Activated B cell treated with CpG ODN at 0.5 μM for 24 hours (primary cell): ENCODE results near the gene CD36. TPM values are rescaled to one million over a fixed set of nuclear protein-coding genes. Genes with fewer than 3 reads are reported as not detected.

Experiments
- ATAC-seq: fragments of 200-7000 bp; cut with Tn5 transposase; one replicate; pipeline ENCODE4 v1.10.0; 2021; ENCODE audit warnings: low read depth, mild to moderate bottlenecking, moderate library complexity
- CTCF ChIA-PET: fragments of 350-600 bp; sonication (Branson Sonifier 250); formaldehyde crosslinking; loops from one replicate; lab custom pipeline; 2021; ENCODE audit warnings: antibody characterized with exemption; lab: Charles Lee
- POLR2A ChIA-PET: fragments of 350-600 bp; sonication (Branson Sonifier 250); formaldehyde crosslinking; loops from one replicate; lab custom pipeline; 2021; ENCODE audit warnings: antibody characterized with exemption; lab: Charles Lee
- DNase-seq: peaks from one replicate; pipeline ENCODE4 v3.0.0; 2022
- H3K27ac Mint-ChIP-seq: one replicate; pipeline ENCODE4 v1.8.0; 2020; ENCODE audit warnings: mixed read lengths
- H3K27me3 Mint-ChIP-seq: one replicate; pipeline ENCODE4 v1.8.0; 2021; ENCODE audit warnings: mixed read lengths
- H3K36me3 Mint-ChIP-seq: one replicate; pipeline ENCODE4 v1.8.0; 2021; ENCODE audit warnings: low read depth, mixed read lengths
- H3K4me1 Mint-ChIP-seq: one replicate; pipeline ENCODE4 v1.8.0; 2021; ENCODE audit warnings: mixed read lengths
- H3K4me3 Mint-ChIP-seq: one replicate; pipeline ENCODE4 v1.8.0; 2020; ENCODE audit warnings: mild to moderate bottlenecking, mixed read lengths
- H3K9me3 Mint-ChIP-seq: one replicate; pipeline ENCODE4 v1.8.0; 2020; ENCODE audit warnings: mixed read lengths
- intact Hi-C: fragments of 100-400 bp; cut with micrococcal nuclease; formaldehyde crosslinking; loops from one replicate; pipeline ENCODE4 v1.15.1; 2024
- total RNA-seq: library from RNA; stranded (reverse); gene quantifications from 2 replicates; pipeline ENCODE4 v1.2.3, GENCODE V29; 2022
- TF ChIP-seq, protein P1 (sequence below): fragments of 200-600 bp; IDR thresholded peaks from one replicate; pipeline ENCODE4 v1.8.0; 2022; ENCODE audit warnings: antibody characterized with exemption, mild to moderate bottlenecking

Gene CD36
- total RNA-seq, 1 donor from 2014 or later, result 0.53 TPM

DNA sequence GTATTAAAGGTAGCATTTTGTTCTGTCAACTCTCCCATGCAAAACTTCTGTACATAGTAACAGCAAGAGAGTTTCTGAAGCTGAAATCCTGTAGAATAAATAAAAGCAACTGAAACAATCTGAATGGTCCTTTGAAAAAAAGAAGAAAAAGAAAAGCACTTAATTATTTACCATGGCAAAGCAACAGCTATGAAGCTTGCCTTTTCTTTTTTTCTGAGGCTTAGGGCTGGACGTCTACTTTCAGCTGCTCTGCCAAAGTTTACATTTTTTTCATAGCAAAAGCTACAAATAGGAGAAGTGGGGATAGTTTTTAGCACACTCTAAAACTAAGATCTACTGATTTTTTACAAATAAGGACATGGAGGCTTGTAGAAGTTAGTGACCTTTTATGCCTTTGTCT is 31.3 kb upstream of the CD36 start:
- DNase-seq (no peak), ATAC-seq (no peak)
- no peaks in the 10 kb centered on the region for H3K9me3 Mint-ChIP-seq
- no peak overlapping the region for H3K27ac Mint-ChIP-seq
- no peaks in the 10 kb centered on the region for H3K4me1 Mint-ChIP-seq
- no peaks in the 10 kb centered on the region for H3K36me3 Mint-ChIP-seq
- intact Hi-C loops, result no loop called here
- H3K4me3 Mint-ChIP-seq, result no peak overlapping the region
- POLR2A ChIA-PET, result no interaction called here
- TF ChIP-seq, protein P1, sequence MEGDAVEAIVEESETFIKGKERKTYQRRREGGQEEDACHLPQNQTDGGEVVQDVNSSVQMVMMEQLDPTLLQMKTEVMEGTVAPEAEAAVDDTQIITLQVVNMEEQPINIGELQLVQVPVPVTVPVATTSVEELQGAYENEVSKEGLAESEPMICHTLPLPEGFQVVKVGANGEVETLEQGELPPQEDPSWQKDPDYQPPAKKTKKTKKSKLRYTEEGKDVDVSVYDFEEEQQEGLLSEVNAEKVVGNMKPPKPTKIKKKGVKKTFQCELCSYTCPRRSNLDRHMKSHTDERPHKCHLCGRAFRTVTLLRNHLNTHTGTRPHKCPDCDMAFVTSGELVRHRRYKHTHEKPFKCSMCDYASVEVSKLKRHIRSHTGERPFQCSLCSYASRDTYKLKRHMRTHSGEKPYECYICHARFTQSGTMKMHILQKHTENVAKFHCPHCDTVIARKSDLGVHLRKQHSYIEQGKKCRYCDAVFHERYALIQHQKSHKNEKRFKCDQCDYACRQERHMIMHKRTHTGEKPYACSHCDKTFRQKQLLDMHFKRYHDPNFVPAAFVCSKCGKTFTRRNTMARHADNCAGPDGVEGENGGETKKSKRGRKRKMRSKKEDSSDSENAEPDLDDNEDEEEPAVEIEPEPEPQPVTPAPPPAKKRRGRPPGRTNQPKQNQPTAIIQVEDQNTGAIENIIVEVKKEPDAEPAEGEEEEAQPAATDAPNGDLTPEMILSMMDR, result no peak
- H3K27me3 Mint-ChIP-seq, result no peaks in the 10 kb centered on the region
- CTCF ChIA-PET, result no interaction called here

DNA sequence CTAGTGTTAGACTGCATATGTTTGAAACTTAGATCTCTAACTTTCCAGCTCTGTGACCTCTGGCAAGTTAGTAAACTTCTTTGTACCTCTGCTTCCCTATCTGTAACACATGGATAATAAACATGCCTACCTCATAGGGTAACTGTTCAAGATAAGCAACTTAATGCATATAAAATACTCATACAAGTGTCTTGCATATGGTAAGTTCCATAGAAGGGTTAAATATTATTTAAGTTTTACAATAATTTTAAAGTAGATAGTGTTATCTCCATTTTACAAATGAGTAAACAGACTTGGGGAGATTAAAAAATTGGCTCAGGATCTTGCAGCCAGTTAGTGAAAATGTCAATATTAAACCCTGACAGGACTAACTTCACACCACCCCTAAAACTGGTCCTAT is 30.1 kb upstream of the CD36 start:
- DNase-seq (no peak), ATAC-seq (no peak)
- ChIA-PET POLR2A (no interaction called here), CTCF (no interaction called here)
- no peak overlapping the region for H3K27ac Mint-ChIP-seq
- no peaks in the 10 kb centered on the region for H3K36me3 Mint-ChIP-seq
- H3K4me1 Mint-ChIP-seq, result no peaks in the 10 kb centered on the region
- no peak overlapping the region for H3K4me3 Mint-ChIP-seq
- no peaks in the 10 kb centered on the region for H3K9me3 Mint-ChIP-seq
- intact Hi-C loops, result no loop called here
- no peaks in the 10 kb centered on the region for H3K27me3 Mint-ChIP-seq
- TF ChIP-seq, protein P1, result no peak

DNA sequence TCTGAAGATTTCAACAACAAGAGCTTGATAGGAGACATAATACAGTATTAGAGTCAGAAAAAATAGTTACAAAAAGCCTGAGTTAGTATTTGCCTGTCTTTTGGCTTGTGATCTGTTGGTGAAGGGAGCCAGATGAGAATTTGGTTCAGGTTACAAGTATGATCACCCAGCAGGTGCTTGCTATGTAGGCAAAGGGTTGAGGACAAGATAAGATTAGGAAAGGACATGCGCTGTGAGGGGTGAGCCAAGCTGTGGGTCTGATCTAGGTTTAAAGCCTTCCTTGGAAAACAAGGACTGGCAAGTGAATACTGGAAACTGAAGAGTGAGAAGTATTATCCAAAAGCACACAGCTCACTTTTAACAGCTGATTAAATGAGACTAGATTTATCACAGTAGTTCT is 28.7 kb upstream of the CD36 start:
- POLR2A ChIA-PET, result no interaction called here
- intact Hi-C loops, result no loop called here
- ATAC-seq (no peak), DNase-seq (no peak)
- no peaks in the 10 kb centered on the region for H3K4me1 Mint-ChIP-seq
- H3K4me3 Mint-ChIP-seq, result no peak overlapping the region
- no peaks in the 10 kb centered on the region for H3K27me3 Mint-ChIP-seq
- H3K9me3 Mint-ChIP-seq, result no peaks in the 10 kb centered on the region
- TF ChIP-seq, protein P1, result no peak
- CTCF ChIA-PET, result no interaction called here
- no peak overlapping the region for H3K27ac Mint-ChIP-seq
- no peaks in the 10 kb centered on the region for H3K36me3 Mint-ChIP-seq

DNA sequence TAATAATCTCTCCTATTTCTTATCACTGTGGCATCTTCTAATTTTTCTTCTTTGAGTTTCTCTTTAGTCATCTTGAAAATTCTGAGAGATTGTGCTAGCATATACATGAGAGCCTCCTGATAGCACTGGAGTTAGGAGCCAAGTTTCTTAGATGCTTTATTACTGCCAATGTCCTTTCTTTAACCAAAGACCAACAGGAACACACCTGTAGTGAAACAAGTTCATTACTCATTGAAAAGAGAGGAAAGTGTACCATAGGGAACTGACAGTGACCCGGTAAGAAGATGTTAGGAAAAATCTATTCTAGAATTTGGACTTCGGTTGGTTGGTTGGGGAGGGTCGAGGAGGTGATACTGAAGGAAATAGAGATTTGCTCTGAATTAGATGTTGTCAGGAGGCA is 27.1 kb upstream of the CD36 start:
- Mint-ChIP-seq H3K27me3 (no peaks in the 10 kb centered on the region), H3K9me3 (no peaks in the 10 kb centered on the region), H3K27ac (no peak overlapping the region), H3K4me1 (no peaks in the 10 kb centered on the region), H3K36me3 (no peaks in the 10 kb centered on the region), H3K4me3 (no peak overlapping the region)
- intact Hi-C loops, result no loop called here
- TF ChIP-seq, protein P1, result no peak
- ATAC-seq (no peak), DNase-seq (no peak)
- ChIA-PET POLR2A (no interaction called here), CTCF (no interaction called here)

DNA sequence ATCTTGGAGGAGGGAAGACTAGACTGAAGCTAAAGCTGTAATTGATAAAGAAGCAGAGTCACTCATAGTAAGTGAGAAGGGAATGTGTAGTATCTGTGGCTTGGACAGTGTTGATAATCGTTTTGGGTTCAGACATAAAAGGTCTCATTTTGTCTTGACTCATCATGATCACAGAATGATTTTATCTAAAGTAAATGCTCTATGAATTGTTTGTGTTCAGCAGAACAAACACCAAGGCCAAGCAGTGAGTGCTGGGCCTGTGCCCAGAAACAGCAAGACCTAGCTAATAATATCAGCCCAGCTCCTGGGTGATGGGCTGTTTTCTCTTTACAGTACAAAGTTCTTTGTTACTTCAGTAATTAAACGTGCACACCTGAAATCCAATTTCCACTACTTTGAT is 26.7 kb upstream of the CD36 start:
- Mint-ChIP-seq H3K36me3 (no peaks in the 10 kb centered on the region), H3K4me3 (no peak overlapping the region), H3K27me3 (no peaks in the 10 kb centered on the region), H3K4me1 (no peaks in the 10 kb centered on the region), H3K27ac (no peak overlapping the region), H3K9me3 (no peaks in the 10 kb centered on the region)
- ChIA-PET CTCF (no interaction called here), POLR2A (no interaction called here)
- TF ChIP-seq, protein P1, result no peak
- ATAC-seq, result no peak
- intact Hi-C loops, result no loop called here
- no peak for DNase-seq
